HepG2 (cell line): ENCODE measurements around the gene LYPLA2. TPM values are rescaled to one million over a fixed set of nuclear protein-coding genes. Genes with fewer than 3 reads are reported as not detected.

Source experiments
- CBX1 ChIP-seq: IDR thresholded peaks from one replicate; pipeline ENCODE4 v1.6.1; 2016; ENCODE audit warnings: antibody characterized with exemption, low read depth
- CCAR2 ChIP-seq: fragments of 200-400 bp; formaldehyde crosslinking; optimal IDR thresholded peaks from 2 replicates; pipeline ENCODE3; 2018; ENCODE audit warnings: low read depth, mild to moderate bottlenecking, low read length, moderate library complexity
- CREM ChIP-seq, 2 experiments: sonication (generic) in 1 of 2; formaldehyde crosslinking in 1 of 2; IDR thresholded peaks; 2 replicates each; pipeline versions ENCODE4 v1.4.0 to v1.6.1; 2016 to 2020; ENCODE audit warnings: antibody characterized with exemption in 1 of 2, mild to moderate bottlenecking in 1 of 2, missing genetic modification reagents in 1 of 2
- CSRNP1 ChIP-seq: sonication (generic); formaldehyde crosslinking; IDR thresholded peaks from 2 replicates; pipeline ENCODE4 v1.8.1; 2023; ENCODE audit warnings: mild to moderate bottlenecking, missing genetic modification reagents
- FOXJ3 ChIP-seq: sonication (generic); formaldehyde crosslinking; IDR thresholded peaks from 2 replicates; pipeline ENCODE4 v1.4.0; 2020; ENCODE audit warnings: missing genetic modification reagents, mild to moderate bottlenecking, borderline replicate concordance
- IKZF4 ChIP-seq: sonication (generic); formaldehyde crosslinking; IDR thresholded peaks from 2 replicates; pipeline ENCODE4 v1.5.1; 2020; ENCODE audit warnings: borderline replicate concordance, mild to moderate bottlenecking, low read depth, missing genetic modification reagents; ENCODE audit errors: not compliant biosample characterization
- MTF2 ChIP-seq: sonication (generic); formaldehyde crosslinking; IDR thresholded peaks from 2 replicates; pipeline ENCODE4 v1.5.0; 2020; ENCODE audit warnings: missing genetic modification reagents, borderline replicate concordance
- RAD21 ChIP-seq: fragments of 450-650 bp; formaldehyde crosslinking; IDR thresholded peaks from 2 replicates; pipeline ENCODE4 v1.5.0; 2020; ENCODE audit warnings: mild to moderate bottlenecking
- RBFOX2 ChIP-seq: fragments of 200-400 bp; formaldehyde crosslinking; IDR thresholded peaks from 2 replicates; pipeline ENCODE4 v1.6.1; 2017; ENCODE audit warnings: low read depth, mild to moderate bottlenecking, low read length
- SIN3A ChIP-seq: IDR thresholded peaks from 2 replicates; pipeline ENCODE4 v1.6.1; 2011; ENCODE audit warnings: low read depth, mild to moderate bottlenecking, control low read depth, low read length, borderline replicate concordance
- SMC3 ChIP-seq: IDR thresholded peaks from 2 replicates; pipeline ENCODE4 v1.6.1; 2011; ENCODE audit warnings: low read length, improper control_type of control experiment
- SP2 ChIP-seq: sonication (generic); formaldehyde crosslinking; IDR thresholded peaks from 2 replicates; pipeline ENCODE4 v1.5.1; 2020; ENCODE audit warnings: mild to moderate bottlenecking, missing genetic modification reagents
- SRSF9 ChIP-seq: fragments of 200-400 bp; formaldehyde crosslinking; IDR thresholded peaks from 2 replicates; pipeline ENCODE4 v1.6.1; 2018; ENCODE audit warnings: borderline replicate concordance, mild to moderate bottlenecking, low read depth, low read length; ENCODE audit not compliant: insufficient read depth, poor library complexity, severe bottlenecking
- TRIM24 ChIP-seq: sonication (generic); formaldehyde crosslinking; IDR thresholded peaks from 2 replicates; pipeline ENCODE4 v1.8.0; 2022; ENCODE audit warnings: mild to moderate bottlenecking, missing genetic modification reagents
- WIZ ChIP-seq: sonication (generic); formaldehyde crosslinking; IDR thresholded peaks from 2 replicates; pipeline ENCODE4 v1.5.1; 2020; ENCODE audit warnings: mild to moderate bottlenecking, missing genetic modification reagents
- YY1 ChIP-seq: IDR thresholded peaks from 2 replicates; pipeline ENCODE4 v1.6.1; 2011; ENCODE audit warnings: low read length, low read depth, moderate library complexity, mild to moderate bottlenecking; ENCODE audit not compliant: insufficient read depth, insufficient replicate concordance
- ZGPAT ChIP-seq: IDR thresholded peaks from 2 replicates; pipeline ENCODE4 v1.6.1; 2016; ENCODE audit warnings: mild to moderate bottlenecking
- ZMAT5 ChIP-seq: sonication (generic); formaldehyde crosslinking; IDR thresholded peaks from 2 replicates; pipeline ENCODE4 v1.5.0; 2020; ENCODE audit warnings: mild to moderate bottlenecking, low read depth, missing genetic modification reagents, borderline replicate concordance
- ZNF124 ChIP-seq: sonication (generic); formaldehyde crosslinking; IDR thresholded peaks from 2 replicates; pipeline ENCODE4 v1.4.0; 2020; ENCODE audit warnings: missing genetic modification reagents
- ZNF335 ChIP-seq: sonication (generic); formaldehyde crosslinking; IDR thresholded peaks from 2 replicates; pipeline ENCODE4 v1.4.0; 2020; ENCODE audit warnings: missing genetic modification reagents
- ZNF430 ChIP-seq: sonication (generic); formaldehyde crosslinking; IDR thresholded peaks from 2 replicates; pipeline ENCODE4 v1.9.0; 2021; ENCODE audit warnings: mild to moderate bottlenecking, missing genetic modification reagents
- ZNF580 ChIP-seq: IDR thresholded peaks from 2 replicates; pipeline ENCODE4 v1.6.1; 2016; ENCODE audit warnings: low read depth, borderline replicate concordance
- ZNF709 ChIP-seq: sonication (generic); formaldehyde crosslinking; IDR thresholded peaks from 2 replicates; pipeline ENCODE4 v1.5.0; 2020; ENCODE audit warnings: mild to moderate bottlenecking, missing genetic modification reagents
- ZNF75D ChIP-seq: sonication (generic); formaldehyde crosslinking; IDR thresholded peaks from 2 replicates; pipeline ENCODE4 v1.8.1; 2023; ENCODE audit warnings: missing genetic modification reagents, mild to moderate bottlenecking, borderline replicate concordance
- ZNF768 ChIP-seq: sonication (generic); formaldehyde crosslinking; IDR thresholded peaks from 2 replicates; pipeline ENCODE4 v1.4.0; 2020; ENCODE audit warnings: missing genetic modification reagents
- polyA plus RNA-seq, 8 experiments: library from polyadenylated mRNA; depleted of rRNA in 3 of 8; stranded (reverse) in 7 of 8; unstranded in 1 of 8; fragments of >200 nt; fragmentation: Illumina TruSeq in 4 of 8; extraction: Trizol in 4 of 8; gene quantifications; 2 replicates each; pipeline versions ENCODE4 v1.2.1 to v1.2.3, GENCODE V29; 2011 to 2016; ENCODE audit warnings: low read depth in 4 of 8, missing spikeins in 1 of 8, mixed read lengths in 1 of 8; ENCODE audit not compliant: insufficient read depth in 1 of 8
- total RNA-seq, 5 experiments: library from RNA; depleted of rRNA; stranded (reverse); fragments of >200 nt; fragmentation: Illumina TruSeq; extraction: Trizol; gene quantifications; 2 replicates each; pipeline ENCODE4 v1.2.3, GENCODE V29; 2016; ENCODE audit warnings: low read depth in 1 of 5

The LYPLA2 gene
- total and polyA plus RNA-seq, 2 of the 13 experiments (the other 11 are each of a cell fraction or from before 2014, with no cell fraction given): 72.1 to 73.2 TPM

GRCh38 chr1:23743287-23744152 lies 47.4 kb upstream of the LYPLA2 start, which contains the start of gene ELOA (continued):
- no peak for TF ChIP-seq ZMAT5 (CRISPR knock-in tag)
- TF ChIP-seq CREM (IDR thresholded peaks at IDR 0.05): no peak
- no peak for TF ChIP-seq CREM (CRISPR knock-in tag; IDR thresholded peaks at IDR 0.05)
- TF ChIP-seq RAD21: peak; percentile 23; the same call in 1 of the 2 replicates
- TF ChIP-seq RBFOX2: peak; percentile 95
- TF ChIP-seq TRIM24 (CRISPR knock-in tag): no peak
- peak; percentile 49; the same call in 1 of the 2 replicates for TF ChIP-seq SP2
- no peak for TF ChIP-seq ZNF75D (CRISPR knock-in tag)
- TF ChIP-seq ZNF430 (CRISPR knock-in tag): no peak; the same call in 1 of the 2 replicates
- TF ChIP-seq FOXJ3 (CRISPR knock-in tag): no peak
- TF ChIP-seq CBX1: no peak
- peak; percentile 91 for TF ChIP-seq YY1
- TF ChIP-seq ZGPAT (CRISPR knock-in tag): peak; percentile 69; the same call in 1 of the 2 replicates
- TF ChIP-seq ZNF709 (CRISPR knock-in tag): peak; percentile 78
- TF ChIP-seq MTF2 (CRISPR knock-in tag): no peak
- TF ChIP-seq ZNF335 (CRISPR knock-in tag): no peak
- no peak for TF ChIP-seq CSRNP1 (CRISPR knock-in tag)
- peak; percentile 82 for TF ChIP-seq IKZF4 (CRISPR knock-in tag)
- TF ChIP-seq ZNF768 (CRISPR knock-in tag): peak; percentile 53; the same call in 1 of the 2 replicates
- no peak for TF ChIP-seq SMC3
- TF ChIP-seq CCAR2: no peak
- 0 out of 2 replicates have a peak, but pooled peaks have one; percentile 39 for TF ChIP-seq ZNF580 (CRISPR knock-in tag)
- peak; percentile 59; the same call in 1 of the 2 replicates for TF ChIP-seq SIN3A
- no peak for TF ChIP-seq SRSF9
- no peak for TF ChIP-seq WIZ (CRISPR knock-in tag)
- TF ChIP-seq ZNF124 (CRISPR knock-in tag): 0 out of 2 replicates have a peak, but pooled peaks have one; percentile 42
